Aorta (tissue), 5 donors: ENCODE measurements around the gene PLXNA2. TPM values are rescaled to one million over a fixed set of nuclear protein-coding genes. Genes with fewer than 3 reads are reported as not detected.

ENCODE experiments used
- ATAC-seq: fragments of 200-7000 bp; cut with Tn5 transposase; one replicate; pipeline ENCODE4 v1.9.1; 2022; ENCODE audit warnings: moderate library complexity; ENCODE audit not compliant: low FRiP score
- DNase-seq, 2 donors: peaks; one replicate each; pipeline ENCODE4 v3.0.0-alpha.2; 2020
- H3K27ac ChIP-seq, 2 donors: one replicate each; pipeline ENCODE4 v1.5.1; 2013; ENCODE audit warnings: low read length in 2 of 2, mild to moderate bottlenecking in 2 of 2, moderate library complexity in 2 of 2, control low read depth in 1 of 2, inconsistent platforms in 1 of 2, low read depth in 1 of 2
- H3K27me3 ChIP-seq, 2 donors: one replicate each; pipeline ENCODE4 v1.6.1; 2013; ENCODE audit warnings: control low read depth in 1 of 2, low read length in 1 of 2, mild to moderate bottlenecking in 1 of 2, moderate library complexity in 1 of 2; ENCODE audit not compliant: insufficient read depth in 2 of 2, control insufficient read depth in 1 of 2
- H3K36me3 ChIP-seq, 2 donors: one replicate each; pipeline ENCODE4 v1.6.1; 2013; ENCODE audit warnings: control low read depth in 1 of 2, low read length in 1 of 2, mild to moderate bottlenecking in 1 of 2; ENCODE audit not compliant: insufficient read depth in 2 of 2, control insufficient read depth in 1 of 2
- H3K4me1 ChIP-seq, 2 donors: one replicate each; pipeline ENCODE4 v1.6.1; 2013; ENCODE audit warnings: low read length in 2 of 2, control low read depth in 1 of 2, mild to moderate bottlenecking in 1 of 2, moderate library complexity in 1 of 2; ENCODE audit not compliant: insufficient read depth in 2 of 2, control insufficient read depth in 1 of 2
- H3K4me3 ChIP-seq, 2 donors: one replicate each; pipeline ENCODE4 v1.5.1; 2013; ENCODE audit warnings: low read length in 2 of 2, control low read depth in 1 of 2, mild to moderate bottlenecking in 1 of 2
- H3K9me3 ChIP-seq: one replicate; pipeline ENCODE4 v1.6.1; 2013; ENCODE audit warnings: mild to moderate bottlenecking, low read length; ENCODE audit not compliant: control insufficient read depth
- WGBS, 2 donors: extraction: QIAGEN DNeasy Blood & Tissue Kit; methylation state at CpG; one replicate each; pipeline ENCODE4 v1.1.7; 2013; 5-methylcytosine and 5-hydroxymethylcytosine counted together
- intact Hi-C, 2 donors: fragments of 100-400 bp; cut with DNase I; formaldehyde crosslinking; loops; one replicate each; pipeline versions ENCODE4 v1.14.2 to v1.15.0; 2022
- polyA plus RNA-seq, 2 donors: library from polyadenylated mRNA; stranded (reverse); fragments of 200-250 nt; gene quantifications; one replicate each; pipeline ENCODE4 v1.2.3, GENCODE V29; 2013
- total RNA-seq, 2 donors: library from RNA; stranded (reverse); fragmentation: NEBNext Ultra II Directional; extraction: Animal tissue kit (Norgen Biotek cat#: 25700); gene quantifications; one replicate each; pipeline ENCODE4 v1.2.1, GENCODE V29; 2021
- donor health status: healthy with polysubstance abuse.
- donor health status: Bipolar disorder and iron deficiency.
- donor health status: DM: no; HTN: no; CAD: no.
- donor health status: DM: no; HTN: no; CAD: no.
- donor health status: DM: yes; HTN: yes; CAD: no.

The PLXNA2 gene
- total and polyA plus RNA-seq, 4 donors = 2.9 to 37.3 (median 30.0) TPM

GRCh38 chr1:208203848-208204609 is 40.2 kb downstream of the PLXNA2 start:
- H3K4me1 ChIP-seq = peaks cover 2 to 12% of the 10 kb centered on the region in 2 donors
- peak; percentile 43 for ATAC-seq
- DNase-seq = no peak
- H3K36me3 ChIP-seq = no peaks in the 10 kb centered on the region
- intact Hi-C loops = loop anchor here (1.0 to 5.0 kb wide), 4 partner anchors 20 to 39 kb away; no protein-coding TSS in a partner anchor
- H3K9me3 ChIP-seq = no peaks in the 10 kb centered on the region
- no peak overlapping the region for H3K4me3 ChIP-seq
- peak overlapping the region; percentile 29 to 68 for H3K27ac ChIP-seq
- H3K27me3 ChIP-seq = no peaks in the 10 kb centered on the region
- WGBS, 2 donors = 35% methylated on average over 7 of the region's 7 CpGs

- no peaks in the 10 kb centered on the region for H3K36me3 ChIP-seq
- ATAC-seq (peak; percentile 47), DNase-seq (peak in 1 of 2 donors; percentile 86)
- no peaks in the 10 kb centered on the region for H3K9me3 ChIP-seq
- intact Hi-C loops = loop anchor here (2.0 to 5.0 kb wide), 2 partner anchors 34 to 40 kb away; no protein-coding TSS in a partner anchor
- peaks cover 2 to 12% of the 10 kb centered on the region in 2 donors for H3K4me1 ChIP-seq
- 12 to 15% methylated on average over 13 of the region's 13 CpGs for WGBS, 2 donors
- no peaks in the 10 kb centered on the region for H3K27me3 ChIP-seq
- no peak overlapping the region for H3K4me3 ChIP-seq
- H3K27ac ChIP-seq = peak overlapping the region; percentile 29 to 78
These were observed 40.9 kb downstream of the PLXNA2 start for GRCh38 chr1:208203127-208203847.

- Histone ChIP-seq H3K27ac (peak overlapping the region; percentile 29 to 78), H3K4me1 (peaks cover 2 to 12% of the 10 kb centered on the region in 2 donors), H3K36me3 (no peaks in the 10 kb centered on the region), H3K9me3 (no peaks in the 10 kb centered on the region), H3K27me3 (no peaks in the 10 kb centered on the region), H3K4me3 (no peak overlapping the region)
- no peak for ATAC-seq
- intact Hi-C loops = loop anchor here (2.0 to 5.0 kb wide), 2 partner anchors 35 to 40 kb away; no protein-coding TSS in a partner anchor
- no peak for DNase-seq
- WGBS, 2 donors = 69 to 76% methylated on average over 5 of the region's 5 CpGs
These were observed 41.7 kb downstream of the PLXNA2 start for GRCh38 chr1:208202333-208202995.

- Histone ChIP-seq H3K9me3 (no peaks in the 10 kb centered on the region), H3K36me3 (no peaks in the 10 kb centered on the region), H3K4me1 (peaks cover 2 to 12% of the 10 kb centered on the region in 2 donors), H3K27me3 (no peaks in the 10 kb centered on the region), H3K4me3 (no peak overlapping the region), H3K27ac (peak overlapping the region; percentile 35 to 64)
- intact Hi-C loops = loop anchor here in 1 of 2 donors (5.0 kb wide), 1 partner anchor 36 kb away; no protein-coding TSS in a partner anchor
- ATAC-seq = peak; percentile 60
- 4% methylated on average over 4 of the region's 4 CpGs for WGBS, 2 donors
- DNase-seq = no peak
These were observed 43.0 kb downstream of the PLXNA2 start for GRCh38 chr1:208201229-208201628.

GRCh38 chr1:208200116-208200515 is 44.1 kb downstream of the PLXNA2 start:
- Histone ChIP-seq H3K4me3 (no peak overlapping the region), H3K27me3 (no peaks in the 10 kb centered on the region), H3K36me3 (no peaks in the 10 kb centered on the region), H3K27ac (no peak overlapping the region), H3K4me1 (peaks cover 2 to 12% of the 10 kb centered on the region in 2 donors), H3K9me3 (no peaks in the 10 kb centered on the region)
- intact Hi-C loops = loop anchor here in 1 of 2 donors (5.0 kb wide), 1 partner anchor 37 kb away; no protein-coding TSS in a partner anchor
- WGBS, 2 donors = 94 to 95% methylated on average over 2 of the region's 2 CpGs
- no peak for DNase-seq
- ATAC-seq = no peak

GRCh38 chr1:208198236-208198635 is 45.9 kb downstream of the PLXNA2 start:
- Histone ChIP-seq H3K9me3 (no peaks in the 10 kb centered on the region), H3K4me1 (peaks cover 2 to 7% of the 10 kb centered on the region in 2 donors), H3K27ac (no peak overlapping the region), H3K4me3 (no peak overlapping the region), H3K27me3 (no peaks in the 10 kb centered on the region), H3K36me3 (no peaks in the 10 kb centered on the region)
- no peak for DNase-seq
- intact Hi-C loops = no loop called here
- ATAC-seq = no peak
- 96 to 97% methylated on average over 8 of the region's 8 CpGs for WGBS, 2 donors

- 73 to 86% methylated on average over 3 of the region's 3 CpGs for WGBS, 2 donors
- no peak for DNase-seq
- Histone ChIP-seq H3K9me3 (no peaks in the 10 kb centered on the region), H3K4me1 (no peaks in the 10 kb centered on the region), H3K4me3 (no peak overlapping the region), H3K36me3 (peaks cover 0 to 4% of the 10 kb centered on the region in 2 donors), H3K27ac (no peak overlapping the region), H3K27me3 (no peaks in the 10 kb centered on the region)
- intact Hi-C loops = no loop called here
- no peak for ATAC-seq
These were observed 49.2 kb downstream of the PLXNA2 start for GRCh38 chr1:208194944-208195343.

- 88 to 93% methylated on average over 2 of the region's 2 CpGs for WGBS, 2 donors
- ATAC-seq = no peak
- H3K27me3 ChIP-seq = no peaks in the 10 kb centered on the region
- no peaks in the 10 kb centered on the region for H3K9me3 ChIP-seq
- no peaks in the 10 kb centered on the region for H3K4me1 ChIP-seq
- H3K27ac ChIP-seq = no peak overlapping the region
- H3K36me3 ChIP-seq = peaks cover 0 to 4% of the 10 kb centered on the region in 2 donors
- no peak overlapping the region for H3K4me3 ChIP-seq
- intact Hi-C loops = no loop called here
- DNase-seq = no peak
These were observed 51.2 kb downstream of the PLXNA2 start for GRCh38 chr1:208192995-208193394.
